HCT116 (cell line): ENCODE results near the gene CCDC17. TPM values are rescaled to one million over a fixed set of nuclear protein-coding genes. Genes with fewer than 3 reads are reported as not detected.

Experiments
- ATAC-seq: fragments of 200-7000 bp; cut with Tn5 transposase; 2 replicates; pipeline ENCODE4 v1.9.1; 2020; ENCODE audit warnings: mild to moderate bottlenecking, moderate library complexity
- BruUV-seq: library from RNA; stranded (reverse); fragments of 400-500 nt; replicated peaks from 2 replicates; lab custom pipeline; 2021; lab: Mats Ljungman, UMichigan
- CTCF ChIA-PET: fragments of 300-600 bp; sonication (Branson Sonifier 250); formaldehyde crosslinking; loops from one replicate; lab custom pipeline; 2021; ENCODE audit warnings: antibody characterized with exemption; lab: Charles Lee
- POLR2A ChIA-PET: fragments of 300-600, 350-600 bp; sonication (Branson Sonifier 250); formaldehyde crosslinking; loops from one replicate; lab custom pipeline; 2021; ENCODE audit warnings: antibody characterized with exemption; lab: Charles Lee
- RAD21 ChIA-PET, 2 experiments: fragments of 300-600 bp; sonication (Branson Sonifier 250); formaldehyde crosslinking; loops; one replicate each; lab custom pipeline; 2023; ENCODE audit warnings: low total read pairs in 2 of 2; ENCODE audit not compliant: uncharacterized antibody in 2 of 2, unreplicated experiment in 2 of 2, low non-redundant PET in 1 of 2; lab: Charles Lee
- DNase-seq: peaks from one replicate; pipeline ENCODE4 v3.0.0-alpha.2; 2010; ENCODE audit warnings: low read depth, low spot score
- H2AFZ ChIP-seq: fragments of 200-600 bp; shearing (Covaris generic), sonication (generic); 2 replicates; pipeline ENCODE4 v1.6.1; 2017; ENCODE audit warnings: low read depth, mixed run types, mixed read lengths, antibody characterized with exemption, low read length; ENCODE audit not compliant: poor library complexity, severe bottlenecking
- H3K27ac ChIP-seq: 2 replicates; pipeline ENCODE4 v1.5.1; 2012; ENCODE audit warnings: low read depth, low read length
- H3K27me3 ChIP-seq: fragments of 200-600 bp; sonication (generic); 2 replicates; pipeline ENCODE4 v1.6.1; 2016; ENCODE audit warnings: mixed run types, low read length, mixed read lengths; ENCODE audit not compliant: insufficient read depth
- H3K36me3 ChIP-seq, 2 experiments: fragments of 200-500 bp in 1 of 2; fragments of 200-600 bp in 1 of 2; sonication (Bioruptor generic) in 1 of 2; sonication (generic) in 1 of 2; 2 replicates each; pipeline versions ENCODE4 v1.5.1 to v1.6.1; 2014 to 2016; ENCODE audit warnings: low read length in 2 of 2, inconsistent platforms in 1 of 2, mixed read lengths in 1 of 2, mixed run types in 1 of 2; ENCODE audit not compliant: insufficient read depth in 2 of 2, control insufficient read depth in 1 of 2
- H3K4me1 ChIP-seq, 2 experiments: fragments of 200-600 bp in 1 of 2; sonication (generic) in 1 of 2; 2 replicates each; pipeline versions ENCODE4 v1.5.1 to v1.6.1; 2012 to 2017; ENCODE audit warnings: low read length in 2 of 2, inconsistent platforms in 1 of 2, mild to moderate bottlenecking in 1 of 2, mixed read lengths in 1 of 2, mixed run types in 1 of 2, moderate library complexity in 1 of 2; ENCODE audit not compliant: insufficient read depth in 2 of 2, control insufficient read depth in 1 of 2
- H3K4me2 ChIP-seq: fragments of 200-600 bp; sonication (generic); 2 replicates; pipeline ENCODE4 v1.6.1; 2017; ENCODE audit warnings: mixed run types, low read length, mixed read lengths
- H3K4me3 ChIP-seq, 2 experiments: fragments of 200-600 bp in 1 of 2; sonication (generic) in 1 of 2; replicated peaks in 1 of 2; 2 replicates each; pipeline ENCODE4 v1.5.1; 2011 to 2016; ENCODE audit warnings: low read length in 2 of 2, control low read depth in 1 of 2, low read depth in 1 of 2, mild to moderate bottlenecking in 1 of 2, mixed read lengths in 1 of 2, mixed run types in 1 of 2
- H3K79me2 ChIP-seq: fragments of 200-600 bp; sonication (generic); 2 replicates; pipeline ENCODE4 v1.6.1; 2017; ENCODE audit warnings: mild to moderate bottlenecking, mixed run types, low read length, moderate library complexity, mixed read lengths; ENCODE audit not compliant: insufficient read depth
- H3K9ac ChIP-seq: fragments of 200-600 bp; sonication (generic); 2 replicates; pipeline ENCODE4 v1.6.1; 2016; ENCODE audit warnings: low read length, mixed read lengths
- H3K9me2 ChIP-seq: fragments of 200-600 bp; sonication (generic), shearing (Covaris generic); 2 replicates; pipeline ENCODE4 v1.6.1; 2017; ENCODE audit warnings: mixed run types, mild to moderate bottlenecking, moderate library complexity; ENCODE audit not compliant: insufficient read depth
- H3K9me3 ChIP-seq, 2 experiments: fragments of 200-500 bp in 1 of 2; fragments of 200-600 bp in 1 of 2; sonication (Bioruptor generic) in 1 of 2; sonication (generic) in 1 of 2; 2 replicates each; pipeline ENCODE4 v1.6.1; 2014 to 2017; ENCODE audit warnings: low read length in 2 of 2, mixed read lengths in 2 of 2, inconsistent platforms in 1 of 2, low read depth in 1 of 2, mild to moderate bottlenecking in 1 of 2, mixed run types in 1 of 2, moderate library complexity in 1 of 2; ENCODE audit not compliant: control insufficient read depth in 1 of 2, insufficient read depth in 1 of 2
- H4K20me1 ChIP-seq: fragments of 200-600 bp; sonication (generic), shearing (Covaris generic); 2 replicates; pipeline ENCODE4 v1.6.1; 2017; ENCODE audit warnings: mixed run types, mild to moderate bottlenecking, moderate library complexity; ENCODE audit not compliant: insufficient read depth
- ELF1 ChIP-seq: IDR thresholded peaks from 2 replicates; pipeline ENCODE4 v1.6.1; 2012; ENCODE audit warnings: low read depth, borderline replicate concordance
- FOSL1 ChIP-seq: IDR thresholded peaks from 2 replicates; pipeline ENCODE4 v1.6.1; 2012; ENCODE audit warnings: low read depth
- JUND ChIP-seq: IDR thresholded peaks from 2 replicates; pipeline ENCODE4 v1.6.1; 2012
- SP1 ChIP-seq: IDR thresholded peaks from 2 replicates; pipeline ENCODE4 v1.6.1; 2012; ENCODE audit warnings: low read depth
- TCF7L2 ChIP-seq: IDR thresholded peaks from 2 replicates; pipeline ENCODE4 v1.7.0; 2011; ENCODE audit warnings: borderline replicate concordance, inconsistent platforms; ENCODE audit not compliant: insufficient read depth, insufficient read length; ENCODE audit errors: extremely low read depth
- intact Hi-C: fragments of 100-400 bp; cut with micrococcal nuclease; formaldehyde crosslinking; loops from 2 replicates; pipeline ENCODE4 v1.10.0; 2022
- total RNA-seq: library from RNA; stranded (reverse); gene quantifications from one replicate; pipeline ENCODE4 v1.2.1, GENCODE V29; 2021; ENCODE audit not compliant: unreplicated experiment
- TF ChIP-seq, protein P1 (sequence below): IDR thresholded peaks from 2 replicates; pipeline ENCODE4 v1.6.1; 2012
- TF ChIP-seq, protein P2 (sequence below): IDR thresholded peaks from 2 replicates; pipeline ENCODE4 v1.6.1; 2011; ENCODE audit warnings: mild to moderate bottlenecking, low read length, moderate library complexity; ENCODE audit not compliant: insufficient replicate concordance; ENCODE audit errors: extremely low read depth
- TF ChIP-seq, protein P3 (sequence below): IDR thresholded peaks from 2 replicates; pipeline ENCODE4 v1.6.1; 2012; ENCODE audit warnings: low read depth

CCDC17 gene
- total RNA-seq, 1 experiment from 2014 or later = 2.4 TPM

DNA sequence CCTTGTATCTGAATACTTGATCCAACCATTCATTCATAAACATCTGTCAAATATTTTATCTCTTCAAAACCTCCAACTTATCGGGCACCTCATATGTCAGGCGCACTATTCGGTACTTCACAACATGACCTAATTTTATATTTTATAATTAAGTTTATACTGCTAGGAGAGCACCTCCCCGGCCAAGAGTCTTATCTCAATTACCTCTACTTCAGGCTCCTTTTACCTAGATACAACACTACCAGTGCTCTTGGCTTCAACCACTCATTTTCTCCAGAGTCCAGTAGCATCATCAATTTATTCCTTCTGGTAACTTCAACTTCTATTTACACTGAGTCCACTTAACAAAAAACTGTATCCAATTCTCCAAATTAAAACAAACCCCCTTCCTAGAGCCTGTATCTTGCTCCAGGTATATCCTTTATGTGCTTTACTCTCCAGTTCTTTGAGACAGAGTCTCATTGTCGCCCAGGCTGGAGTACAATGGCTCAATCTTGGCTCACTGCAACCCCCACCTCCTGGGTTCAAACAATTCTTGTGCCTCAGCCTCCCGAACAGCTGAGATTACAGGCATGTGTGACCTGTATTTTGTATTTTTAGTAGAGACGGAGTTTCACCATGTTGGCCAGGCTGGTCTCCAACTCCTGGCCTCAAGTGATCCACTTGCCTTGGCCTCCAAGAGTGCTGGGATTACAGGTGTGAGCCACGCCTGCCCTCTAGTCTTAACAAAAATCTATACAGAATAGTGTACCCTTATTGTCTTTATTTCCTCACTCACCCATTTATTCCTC lies 43.7 kb upstream of the CCDC17 start:
- no peaks in the 10 kb centered on the region for H3K36me3 ChIP-seq
- H3K4me3 ChIP-seq = no peak overlapping the region
- BruUV-seq = no TSS peak
- TF ChIP-seq FOSL1 = no peak
- TF ChIP-seq, protein P1, sequence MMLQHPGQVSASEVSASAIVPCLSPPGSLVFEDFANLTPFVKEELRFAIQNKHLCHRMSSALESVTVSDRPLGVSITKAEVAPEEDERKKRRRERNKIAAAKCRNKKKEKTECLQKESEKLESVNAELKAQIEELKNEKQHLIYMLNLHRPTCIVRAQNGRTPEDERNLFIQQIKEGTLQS = no peak
- H2AFZ ChIP-seq = no peak overlapping the region
- no peaks in the 10 kb centered on the region for H3K9me3 ChIP-seq
- intact Hi-C loops = no loop called here
- ATAC-seq (no peak), DNase-seq (no peak)
- H4K20me1 ChIP-seq = peaks cover 17% of the 10 kb centered on the region
- no peaks in the 10 kb centered on the region for H3K27me3 ChIP-seq
- POLR2A ChIA-PET = no interaction called here
- H3K4me1 ChIP-seq = no peaks in the 10 kb centered on the region
- H3K9me2 ChIP-seq = no peaks in the 10 kb centered on the region
- CTCF ChIA-PET = no interaction called here
- H3K9ac ChIP-seq = no peak overlapping the region
- H3K4me2 ChIP-seq = no peak overlapping the region
- RAD21 ChIA-PET = no interaction called here
- H3K79me2 ChIP-seq = peaks cover 99% of the 10 kb centered on the region
- no peak overlapping the region for H3K27ac ChIP-seq

DNA sequence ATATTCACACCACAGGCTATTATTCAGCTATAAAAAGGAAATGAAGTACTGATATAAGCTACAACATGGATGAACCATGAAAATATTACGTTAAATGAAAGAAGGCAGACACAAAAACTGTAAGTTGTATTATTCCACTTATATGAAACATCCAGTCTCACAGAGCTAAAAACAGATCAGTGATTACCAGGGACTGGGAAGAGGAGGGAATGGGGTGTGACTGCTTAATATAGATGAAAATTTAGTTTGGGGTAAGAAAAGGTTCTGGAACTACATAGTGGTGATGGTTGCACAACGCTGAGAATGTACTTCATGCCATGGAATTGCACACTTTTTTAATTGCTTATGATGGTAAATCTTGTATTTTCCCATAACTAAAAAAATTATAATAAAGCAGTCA lies 43.0 kb upstream of the CCDC17 start:
- Histone ChIP-seq H3K4me2 (no peak overlapping the region), H4K20me1 (peaks cover 21% of the 10 kb centered on the region), H3K4me1 (no peaks in the 10 kb centered on the region), H3K79me2 (peaks cover 99% of the 10 kb centered on the region), H3K9ac (no peak overlapping the region), H3K4me3 (no peak overlapping the region), H3K9me3 (no peaks in the 10 kb centered on the region), H3K27ac (no peak overlapping the region), H2AFZ (no peak overlapping the region), H3K27me3 (no peaks in the 10 kb centered on the region), H3K9me2 (no peaks in the 10 kb centered on the region), H3K36me3 (no peaks in the 10 kb centered on the region)
- intact Hi-C loops = no loop called here
- RAD21 ChIA-PET = no interaction called here
- CTCF ChIA-PET = no interaction called here
- no TSS peak for BruUV-seq
- TF ChIP-seq, protein P2, sequence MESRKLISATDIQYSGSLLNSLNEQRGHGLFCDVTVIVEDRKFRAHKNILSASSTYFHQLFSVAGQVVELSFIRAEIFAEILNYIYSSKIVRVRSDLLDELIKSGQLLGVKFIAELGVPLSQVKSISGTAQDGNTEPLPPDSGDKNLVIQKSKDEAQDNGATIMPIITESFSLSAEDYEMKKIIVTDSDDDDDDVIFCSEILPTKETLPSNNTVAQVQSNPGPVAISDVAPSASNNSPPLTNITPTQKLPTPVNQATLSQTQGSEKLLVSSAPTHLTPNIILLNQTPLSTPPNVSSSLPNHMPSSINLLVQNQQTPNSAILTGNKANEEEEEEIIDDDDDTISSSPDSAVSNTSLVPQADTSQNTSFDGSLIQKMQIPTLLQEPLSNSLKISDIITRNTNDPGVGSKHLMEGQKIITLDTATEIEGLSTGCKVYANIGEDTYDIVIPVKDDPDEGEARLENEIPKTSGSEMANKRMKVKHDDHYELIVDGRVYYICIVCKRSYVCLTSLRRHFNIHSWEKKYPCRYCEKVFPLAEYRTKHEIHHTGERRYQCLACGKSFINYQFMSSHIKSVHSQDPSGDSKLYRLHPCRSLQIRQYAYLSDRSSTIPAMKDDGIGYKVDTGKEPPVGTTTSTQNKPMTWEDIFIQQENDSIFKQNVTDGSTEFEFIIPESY = no peak
- TF ChIP-seq, protein P3, sequence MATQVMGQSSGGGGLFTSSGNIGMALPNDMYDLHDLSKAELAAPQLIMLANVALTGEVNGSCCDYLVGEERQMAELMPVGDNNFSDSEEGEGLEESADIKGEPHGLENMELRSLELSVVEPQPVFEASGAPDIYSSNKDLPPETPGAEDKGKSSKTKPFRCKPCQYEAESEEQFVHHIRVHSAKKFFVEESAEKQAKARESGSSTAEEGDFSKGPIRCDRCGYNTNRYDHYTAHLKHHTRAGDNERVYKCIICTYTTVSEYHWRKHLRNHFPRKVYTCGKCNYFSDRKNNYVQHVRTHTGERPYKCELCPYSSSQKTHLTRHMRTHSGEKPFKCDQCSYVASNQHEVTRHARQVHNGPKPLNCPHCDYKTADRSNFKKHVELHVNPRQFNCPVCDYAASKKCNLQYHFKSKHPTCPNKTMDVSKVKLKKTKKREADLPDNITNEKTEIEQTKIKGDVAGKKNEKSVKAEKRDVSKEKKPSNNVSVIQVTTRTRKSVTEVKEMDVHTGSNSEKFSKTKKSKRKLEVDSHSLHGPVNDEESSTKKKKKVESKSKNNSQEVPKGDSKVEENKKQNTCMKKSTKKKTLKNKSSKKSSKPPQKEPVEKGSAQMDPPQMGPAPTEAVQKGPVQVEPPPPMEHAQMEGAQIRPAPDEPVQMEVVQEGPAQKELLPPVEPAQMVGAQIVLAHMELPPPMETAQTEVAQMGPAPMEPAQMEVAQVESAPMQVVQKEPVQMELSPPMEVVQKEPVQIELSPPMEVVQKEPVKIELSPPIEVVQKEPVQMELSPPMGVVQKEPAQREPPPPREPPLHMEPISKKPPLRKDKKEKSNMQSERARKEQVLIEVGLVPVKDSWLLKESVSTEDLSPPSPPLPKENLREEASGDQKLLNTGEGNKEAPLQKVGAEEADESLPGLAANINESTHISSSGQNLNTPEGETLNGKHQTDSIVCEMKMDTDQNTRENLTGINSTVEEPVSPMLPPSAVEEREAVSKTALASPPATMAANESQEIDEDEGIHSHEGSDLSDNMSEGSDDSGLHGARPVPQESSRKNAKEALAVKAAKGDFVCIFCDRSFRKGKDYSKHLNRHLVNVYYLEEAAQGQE = no peak
- TF ChIP-seq ELF1 (no peak), SP1 (no peak), TCF7L2 (no peak), JUND (no peak)
- TF ChIP-seq, protein P1 = no peak
- no peak for ATAC-seq
- POLR2A ChIA-PET = no interaction called here
- DNase-seq = no peak
